SK-N-MC (cell line): ENCODE measurements around the gene ANGPTL2.

Experiments used
- DNase-seq: peaks from one replicate; pipeline ENCODE4 v3.0.0-alpha.2; 2011; ENCODE audit warnings: low read depth, low spot score
- H3K27ac ChIP-seq: fragments of 200-600 bp; sonication (generic); 2 replicates; pipeline ENCODE4 v1.5.1; 2016; ENCODE audit warnings: mixed run types
- H3K36me3 ChIP-seq: fragments of 200-600 bp; sonication (generic); 2 replicates; pipeline ENCODE4 v1.6.1; 2017; ENCODE audit warnings: antibody characterized with exemption, low read length, mixed read lengths; ENCODE audit not compliant: insufficient read depth
- H3K4me3 ChIP-seq: fragments of 200-600 bp; sonication (generic); 2 replicates; pipeline ENCODE4 v1.5.1; 2016
- H3K9ac ChIP-seq: fragments of 200-600 bp; sonication (generic); 2 replicates; pipeline ENCODE4 v1.8.0; 2017; ENCODE audit warnings: mixed run types, mixed read lengths; ENCODE audit not compliant: insufficient read length
- H3K9me3 ChIP-seq: fragments of 200-600 bp; sonication (generic); 2 replicates; pipeline ENCODE4 v1.6.1; 2017; ENCODE audit warnings: low read depth, mild to moderate bottlenecking, antibody characterized with exemption, low read length, moderate library complexity, mixed read lengths
- EZH2 ChIP-seq: fragments of 200-600 bp; sonication (generic); IDR thresholded peaks from one replicate; pipeline ENCODE4 v1.6.1; 2017; ENCODE audit warnings: antibody characterized with exemption
- FOXP2 ChIP-seq: optimal IDR thresholded peaks from 2 replicates; pipeline ENCODE3; 2011; ENCODE audit warnings: mild to moderate bottlenecking, moderate library complexity; ENCODE audit not compliant: insufficient read depth; ENCODE audit errors: extremely low read length, control extremely low read depth
- POLR2AphosphoS5 ChIP-seq: IDR thresholded peaks from 2 replicates; pipeline ENCODE4 v1.6.1; 2012; ENCODE audit warnings: mild to moderate bottlenecking, low read depth, low read length, borderline replicate concordance

Gene ANGPTL2

DNA sequence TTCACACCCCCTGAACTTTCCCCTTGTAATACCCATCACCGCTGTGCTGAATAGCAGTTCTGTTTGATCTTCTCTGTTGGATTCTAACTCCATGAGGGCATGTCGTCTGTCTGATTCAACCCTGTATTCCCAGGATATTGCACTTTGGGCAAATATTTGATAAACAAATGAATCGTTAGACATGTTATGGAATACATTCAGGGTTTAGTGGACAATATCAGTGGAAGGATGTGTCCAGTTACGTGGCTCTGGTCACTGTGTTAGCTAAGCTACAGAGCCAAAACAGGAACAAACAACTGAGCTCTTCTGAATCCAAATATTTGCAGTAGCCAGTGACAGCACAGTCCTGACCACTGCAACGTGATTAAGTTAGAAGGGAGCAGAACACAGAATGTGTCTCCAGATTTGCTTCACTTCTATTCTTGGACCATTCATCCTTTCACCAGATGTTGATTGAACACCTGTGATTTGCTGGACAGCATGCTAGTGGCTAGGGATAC is 13.2 kb downstream of the ANGPTL2 start:
- TF ChIP-seq POLR2AphosphoS5 (no peak), EZH2 (no peak), FOXP2 (no peak)
- DNase-seq, result no peak
- no peak overlapping the region for H3K27ac ChIP-seq
- H3K9ac ChIP-seq, result no peak overlapping the region
- H3K9me3 ChIP-seq, result no peaks in the 10 kb centered on the region
- no peaks in the 10 kb centered on the region for H3K36me3 ChIP-seq
- H3K4me3 ChIP-seq, result no peak overlapping the region

DNA sequence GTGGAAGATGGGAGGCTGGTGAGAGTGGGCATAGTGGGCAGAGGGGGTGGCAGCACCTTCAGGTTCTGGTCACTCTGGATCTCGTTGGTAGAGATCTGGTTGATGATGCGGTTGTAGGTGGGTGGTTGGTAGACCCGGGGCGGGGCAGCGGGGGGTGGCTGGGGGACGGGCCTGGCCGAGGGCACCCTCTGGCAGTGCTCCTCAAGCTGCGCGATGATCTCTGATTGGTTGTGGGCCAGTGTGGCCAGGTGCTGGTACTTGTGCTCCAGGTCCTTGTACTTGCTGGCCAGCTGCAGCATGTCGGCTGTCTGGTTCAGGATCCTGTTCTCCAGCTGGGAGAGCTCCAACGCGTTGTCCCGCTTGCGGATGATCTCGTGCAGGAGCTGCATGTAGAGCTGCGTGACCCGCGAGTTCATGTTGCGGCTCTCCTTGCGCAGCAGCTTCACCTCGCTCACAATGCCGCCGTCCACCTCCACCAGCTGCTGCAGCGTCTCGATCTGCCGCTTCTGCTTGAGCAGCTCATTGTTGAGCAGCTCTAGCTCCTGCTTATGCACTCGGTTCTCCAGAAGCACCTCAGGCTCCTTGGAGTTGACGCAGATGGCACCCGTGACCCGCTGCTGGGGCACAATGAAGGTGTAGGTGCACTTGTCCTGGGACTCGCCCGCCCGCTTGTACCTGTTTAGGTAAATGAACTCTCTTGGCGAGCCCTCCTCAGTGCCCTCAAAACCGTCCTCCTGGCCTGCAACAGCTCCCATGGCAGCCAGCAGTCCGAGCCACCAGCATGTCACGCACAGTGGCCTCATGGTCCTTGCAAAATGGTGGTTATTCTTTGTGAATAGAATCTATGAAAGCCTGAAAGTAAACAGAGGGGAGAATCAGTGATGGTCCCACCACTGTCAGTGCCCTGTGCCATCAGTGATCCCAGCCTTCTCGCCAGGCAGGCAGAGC is 14.2 kb downstream of the ANGPTL2 start:
- Histone ChIP-seq H3K4me3 (no peak overlapping the region), H3K27ac (no peak overlapping the region), H3K36me3 (no peaks in the 10 kb centered on the region), H3K9ac (no peak overlapping the region), H3K9me3 (no peaks in the 10 kb centered on the region)
- DNase-seq, result no peak
- TF ChIP-seq POLR2AphosphoS5, result no peak
- no peak for TF ChIP-seq FOXP2
- TF ChIP-seq EZH2, result no peak

DNA sequence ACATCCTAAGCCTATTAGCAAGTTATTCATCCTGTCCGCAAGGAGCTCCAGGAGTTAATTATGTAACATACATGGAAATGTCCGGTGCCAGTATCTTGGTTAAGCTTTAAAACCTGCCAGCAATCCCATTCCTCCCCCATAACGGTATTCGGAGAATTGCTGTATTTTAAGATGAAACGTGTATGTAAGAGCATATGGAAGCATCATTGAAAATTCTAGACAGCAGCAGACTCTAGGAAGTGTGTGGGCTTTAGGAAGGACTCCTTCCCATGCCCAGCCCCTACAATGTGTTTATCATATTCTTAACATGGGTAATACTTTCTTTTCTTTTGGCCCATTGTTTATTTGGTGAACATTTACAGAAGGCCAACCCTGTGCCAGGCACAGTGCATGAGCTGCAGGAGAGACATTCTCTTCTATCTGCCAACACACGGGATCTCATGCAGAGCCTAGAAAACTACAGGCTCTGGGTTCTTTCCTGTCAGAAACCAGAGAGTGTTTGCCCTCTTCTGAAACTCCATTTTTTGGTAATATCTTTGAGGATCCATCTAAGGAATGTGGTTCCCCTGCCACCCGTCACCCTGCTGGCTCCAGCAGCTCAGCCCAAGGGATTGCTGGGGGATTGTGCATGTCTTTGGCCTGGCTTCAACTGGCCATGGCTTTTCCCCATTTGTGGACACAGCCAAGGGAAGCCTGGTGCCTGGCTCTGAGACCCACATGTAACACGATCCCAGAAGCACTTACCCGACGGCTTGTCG is 15.1 kb downstream of the ANGPTL2 start:
- Histone ChIP-seq H3K9me3 (no peaks in the 10 kb centered on the region), H3K9ac (no peak overlapping the region), H3K4me3 (no peak overlapping the region), H3K27ac (no peak overlapping the region), H3K36me3 (no peaks in the 10 kb centered on the region)
- DNase-seq, result no peak
- TF ChIP-seq EZH2, result no peak
- no peak for TF ChIP-seq POLR2AphosphoS5

DNA sequence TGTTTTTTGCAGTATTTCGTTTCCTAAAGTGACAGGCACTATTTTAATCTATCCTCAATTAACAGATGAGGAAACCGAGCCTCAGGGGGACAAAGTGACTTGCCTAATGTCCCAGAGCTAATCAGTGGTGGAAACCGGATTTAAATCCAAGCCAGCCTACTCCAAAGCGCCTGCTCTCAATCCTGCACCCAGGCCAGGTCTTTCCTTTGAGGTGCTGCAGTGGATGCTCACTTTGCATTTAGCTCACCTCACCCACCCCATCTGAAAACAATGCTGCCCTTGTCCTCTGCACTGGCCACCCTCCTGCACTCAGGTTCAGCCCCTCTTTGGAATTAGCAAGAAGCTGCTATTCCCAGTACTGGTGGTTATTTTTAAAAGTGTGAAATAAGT is 16.0 kb downstream of the ANGPTL2 start:
- no peak overlapping the region for H3K4me3 ChIP-seq
- no peak for TF ChIP-seq EZH2
- no peak for TF ChIP-seq POLR2AphosphoS5
- no peak for TF ChIP-seq FOXP2
- H3K36me3 ChIP-seq, result no peaks in the 10 kb centered on the region
- no peak for DNase-seq
- H3K9me3 ChIP-seq, result no peaks in the 10 kb centered on the region
- H3K9ac ChIP-seq, result no peak overlapping the region
- no peak overlapping the region for H3K27ac ChIP-seq

- TF ChIP-seq EZH2 (no peak), POLR2AphosphoS5 (no peak), FOXP2 (no peak)
- no peak for DNase-seq
- Histone ChIP-seq H3K36me3 (no peaks in the 10 kb centered on the region), H3K9ac (no peak overlapping the region), H3K27ac (no peak overlapping the region), H3K4me3 (no peak overlapping the region), H3K9me3 (no peaks in the 10 kb centered on the region)
These were observed 16.5 kb downstream of the ANGPTL2 start for GRCh38 chr9:127105805-127106465.

- Histone ChIP-seq H3K36me3 (no peaks in the 10 kb centered on the region), H3K27ac (no peak overlapping the region), H3K9ac (no peak overlapping the region), H3K4me3 (no peak overlapping the region), H3K9me3 (no peaks in the 10 kb centered on the region)
- TF ChIP-seq FOXP2, result no peak
- TF ChIP-seq POLR2AphosphoS5, result no peak
- no peak for TF ChIP-seq EZH2
- DNase-seq, result no peak
These were observed 17.7 kb downstream of the ANGPTL2 start for GRCh38 chr9:127104581-127105311.

- Histone ChIP-seq H3K27ac (no peak overlapping the region), H3K9me3 (no peaks in the 10 kb centered on the region), H3K9ac (no peak overlapping the region), H3K36me3 (no peaks in the 10 kb centered on the region), H3K4me3 (no peak overlapping the region)
- no peak for TF ChIP-seq EZH2
- no peak for TF ChIP-seq POLR2AphosphoS5
- no peak for TF ChIP-seq FOXP2
- DNase-seq, result no peak
These were observed 19.6 kb downstream of the ANGPTL2 start for GRCh38 chr9:127102788-127103187.
